ENCODE measurements around the gene TECTB.
A peak's percentile ranks its signal among the peaks of the same experiment; 100 is the strongest.

The TECTB gene

DNA sequence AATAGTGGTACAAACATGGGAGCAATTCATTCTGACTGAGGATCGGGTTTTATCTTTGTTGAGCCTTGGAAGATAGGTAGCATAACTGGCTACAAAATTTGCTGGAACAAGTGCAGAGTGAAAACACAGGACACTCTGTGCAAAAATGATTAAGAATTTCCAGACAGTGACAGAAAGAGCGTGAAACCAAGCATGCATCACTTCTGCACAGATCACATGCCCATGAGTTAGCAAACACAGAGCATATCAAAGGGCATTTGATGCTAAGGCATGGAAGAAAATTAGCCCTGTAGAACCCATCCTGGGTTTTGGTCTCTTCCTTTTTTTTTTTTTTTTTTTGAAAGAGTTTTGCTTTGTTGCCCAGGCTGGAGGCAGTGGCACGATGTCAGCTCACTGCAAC, 28.3 kb downstream of the TECTB start:
- no peak for DNase-seq

GRCh38 chr10:112313234-112313633, 30.0 kb downstream of the TECTB start:
- DNase-seq, result no peak

DNA sequence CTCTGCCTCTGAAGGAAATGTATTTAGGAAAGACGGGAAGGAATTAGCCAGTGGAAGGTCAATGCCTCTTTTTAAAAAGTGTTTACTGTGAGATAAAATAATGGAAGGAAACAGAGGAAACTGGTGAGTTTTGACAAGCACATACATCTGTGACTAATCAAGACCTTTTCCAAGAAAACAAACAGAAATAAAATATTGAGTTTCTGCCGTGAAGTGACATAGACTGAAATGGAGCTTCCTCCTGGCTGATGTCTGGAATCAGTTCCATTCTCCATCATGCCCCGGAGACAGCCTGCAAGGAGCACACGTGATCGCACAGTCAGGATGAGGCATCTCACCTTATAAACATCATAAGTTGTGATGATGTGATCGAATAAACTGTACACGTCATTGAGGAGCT, 30.7 kb downstream of the TECTB start:
- DNase-seq, result no peak

- peak; percentile 88 for DNase-seq
Measured at GRCh38 chr10:112314822-112315474, 31.7 kb downstream of the TECTB start.

DNA sequence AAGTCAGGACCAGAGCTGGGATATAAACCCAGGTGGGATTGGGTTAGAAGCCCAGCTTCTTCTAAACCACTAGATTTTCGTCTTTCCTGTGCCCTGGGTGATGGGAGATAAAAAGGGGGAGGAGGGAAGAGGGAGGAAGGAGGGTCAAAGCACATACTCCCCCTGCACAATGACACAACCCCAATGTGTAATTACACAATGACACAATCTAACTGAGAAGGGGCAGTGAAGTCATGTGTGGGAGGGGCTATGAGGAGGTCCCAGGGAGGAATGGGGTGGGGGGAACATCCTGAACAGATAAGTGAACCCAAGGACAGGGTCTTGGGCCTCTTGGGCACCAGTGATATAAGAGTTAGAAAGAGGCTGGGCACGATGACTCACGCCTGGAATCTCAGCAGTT, 44.5 kb downstream of the TECTB start:
- peak; percentile 3 for DNase-seq

DNA sequence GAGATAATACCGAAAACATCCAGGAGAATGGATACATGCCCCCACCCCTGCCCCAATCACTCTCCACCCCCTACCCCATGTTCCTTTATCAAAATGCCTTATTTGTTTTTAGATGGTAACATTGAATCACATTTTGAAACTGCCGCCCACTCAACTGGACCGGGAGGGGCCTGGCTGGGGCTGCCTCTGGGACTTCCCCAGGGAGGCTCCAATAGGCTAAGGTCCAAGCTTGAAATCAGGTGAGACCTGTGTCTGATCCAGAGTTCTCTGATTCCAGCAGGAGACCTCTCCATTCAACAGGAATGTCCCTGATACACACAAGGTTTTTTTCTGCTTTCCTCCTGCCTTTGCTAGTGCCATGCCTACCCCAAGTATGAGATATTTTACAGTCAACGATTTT, 47.0 kb downstream of the TECTB start:
- DNase-seq, result peak; percentile 25

DNA sequence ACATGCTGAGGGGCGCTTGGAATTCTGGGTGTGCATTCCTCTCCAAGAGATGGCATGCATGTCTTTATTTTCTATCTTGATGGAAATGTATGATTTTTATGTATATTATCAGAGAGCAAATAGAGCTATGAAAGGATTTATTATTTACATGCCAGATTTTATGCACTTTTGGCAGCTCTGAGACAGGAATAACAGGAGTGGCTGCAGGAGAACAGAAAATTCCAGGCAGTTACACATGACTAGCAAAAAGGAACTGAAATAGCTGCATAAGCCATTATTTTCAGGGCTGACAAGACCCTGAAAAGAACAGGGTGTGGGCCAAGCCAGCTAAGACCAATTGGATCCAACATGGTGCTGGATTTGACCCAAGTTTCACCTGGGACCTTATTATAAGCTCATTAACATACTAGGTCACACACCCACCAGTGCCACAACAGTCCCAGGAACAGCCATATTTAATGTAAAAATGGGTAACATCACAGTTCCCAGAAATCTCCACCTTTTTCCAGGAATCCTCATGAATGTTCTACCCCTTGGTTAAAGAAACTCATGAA, 47.5 kb downstream of the TECTB start:
- no peak for DNase-seq

GRCh38 chr10:112332022-112332421, 48.8 kb downstream of the TECTB start:
- no peak for DNase-seq

- DNase-seq, result no peak
Measured at GRCh38 chr10:112332509-112333228, 49.5 kb downstream of the TECTB start.

- no peak for DNase-seq
Measured at GRCh38 chr10:112333452-112333851, 50.3 kb downstream of the TECTB start.

GRCh38 chr10:112335111-112335867, 52.1 kb downstream of the TECTB start:
- DNase-seq, result peak; percentile 7

DNA sequence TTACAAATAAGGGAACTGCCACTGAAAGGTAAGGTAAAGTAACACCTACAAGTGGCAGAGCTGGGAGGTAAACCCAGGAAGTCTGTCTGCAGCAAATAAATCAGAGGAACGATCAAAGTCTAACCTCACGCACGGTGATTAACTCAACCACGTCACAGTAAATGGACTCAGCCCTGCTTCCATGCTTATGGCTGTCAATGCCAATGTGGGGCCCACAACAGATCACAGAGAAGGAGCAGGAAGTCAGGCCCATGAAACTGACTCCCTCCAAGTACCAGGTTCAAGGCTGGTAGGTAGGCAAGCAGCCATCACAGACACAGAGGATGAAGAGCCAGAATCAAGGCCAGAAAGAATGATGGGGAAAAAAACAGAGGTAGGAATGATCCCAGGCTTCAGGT, 52.7 kb downstream of the TECTB start:
- no peak for DNase-seq

- no peak for DNase-seq
Measured at GRCh38 chr10:112336556-112337201, 53.5 kb downstream of the TECTB start.

GRCh38 chr10:112338957-112339356, 55.8 kb downstream of the TECTB start:
- DNase-seq, result no peak

DNA sequence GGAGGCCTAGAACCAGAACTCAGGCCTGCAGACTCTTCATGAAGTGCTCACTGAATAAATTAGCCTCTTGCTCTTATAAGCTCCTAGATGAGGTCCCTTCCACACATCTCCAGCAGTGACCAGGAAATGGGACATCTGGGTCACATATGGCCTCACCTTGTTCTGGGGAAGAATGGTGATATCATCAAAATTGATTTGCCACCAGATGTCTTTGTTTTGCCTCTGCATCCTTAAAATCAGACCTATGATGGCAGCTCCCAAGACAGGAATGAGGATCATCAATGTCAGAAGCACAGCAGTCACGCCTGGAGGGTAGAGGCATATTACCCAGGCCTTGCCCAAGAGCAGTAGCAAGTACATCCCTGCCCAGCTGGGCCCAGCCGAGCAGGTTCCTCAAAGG, 57.4 kb downstream of the TECTB start:
- no peak for DNase-seq

DNA sequence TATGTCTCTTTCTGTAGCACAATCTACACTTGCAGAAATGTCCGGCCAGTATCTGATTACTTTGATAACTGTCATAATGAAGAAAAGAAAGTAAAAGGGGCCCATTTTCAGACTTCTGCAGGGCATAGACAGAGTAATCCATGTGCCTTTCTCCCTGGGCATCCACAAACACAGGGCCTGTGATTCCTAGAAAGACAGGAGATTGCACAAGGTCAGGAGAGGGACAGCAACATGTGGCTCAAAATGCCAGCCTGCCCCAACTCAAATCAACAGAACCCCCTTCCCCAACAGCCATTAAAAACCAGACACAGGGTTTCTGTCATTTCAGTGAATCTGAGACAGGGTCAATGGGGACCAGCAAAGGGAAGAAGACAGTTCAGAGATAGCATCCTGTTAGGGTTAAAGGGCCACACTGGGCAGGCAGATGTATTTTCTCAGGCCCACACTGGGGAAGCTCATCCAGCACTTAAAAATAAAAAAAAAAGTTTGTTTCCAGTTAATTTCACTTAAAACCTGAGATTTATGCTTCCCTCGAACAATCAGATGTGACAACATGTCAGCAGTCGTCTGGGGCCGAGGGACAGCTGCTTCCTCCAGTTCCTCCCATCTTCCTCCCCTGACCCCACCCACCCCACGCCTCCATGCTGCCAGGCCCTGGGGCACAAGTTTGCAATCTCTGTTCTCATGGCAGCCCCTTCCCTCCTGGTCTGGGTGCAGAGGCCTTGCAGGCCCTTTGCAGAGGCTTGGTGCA, 60.0 kb downstream of the TECTB start:
- no peak for DNase-seq

- no peak for DNase-seq
Measured at GRCh38 chr10:112344261-112344660, 61.1 kb downstream of the TECTB start.

DNA sequence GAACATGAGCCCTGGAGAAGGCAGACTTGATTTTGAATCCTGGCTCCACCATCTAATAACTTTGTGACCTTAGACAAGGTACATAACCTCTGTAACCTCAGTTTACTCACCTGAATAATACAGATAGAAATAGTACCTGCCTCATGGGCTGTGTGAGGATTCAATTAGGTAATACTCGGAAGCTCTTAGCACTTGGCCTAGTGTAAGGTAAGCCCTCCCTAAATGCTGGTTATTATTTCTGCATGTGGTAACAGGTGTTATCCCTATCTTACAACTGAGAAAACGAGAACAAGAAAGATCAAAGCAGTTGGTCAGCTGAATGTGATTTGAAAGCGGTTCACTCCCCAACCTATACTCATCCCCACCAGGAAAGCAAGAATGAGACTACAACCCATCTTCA, 62.0 kb downstream of the TECTB start:
- DNase-seq, result no peak

- DNase-seq, result no peak
Measured at GRCh38 chr10:112345743-112346142, 62.5 kb downstream of the TECTB start.

- DNase-seq, result no peak
Measured at GRCh38 chr10:112346774-112347173, 63.6 kb downstream of the TECTB start.

DNA sequence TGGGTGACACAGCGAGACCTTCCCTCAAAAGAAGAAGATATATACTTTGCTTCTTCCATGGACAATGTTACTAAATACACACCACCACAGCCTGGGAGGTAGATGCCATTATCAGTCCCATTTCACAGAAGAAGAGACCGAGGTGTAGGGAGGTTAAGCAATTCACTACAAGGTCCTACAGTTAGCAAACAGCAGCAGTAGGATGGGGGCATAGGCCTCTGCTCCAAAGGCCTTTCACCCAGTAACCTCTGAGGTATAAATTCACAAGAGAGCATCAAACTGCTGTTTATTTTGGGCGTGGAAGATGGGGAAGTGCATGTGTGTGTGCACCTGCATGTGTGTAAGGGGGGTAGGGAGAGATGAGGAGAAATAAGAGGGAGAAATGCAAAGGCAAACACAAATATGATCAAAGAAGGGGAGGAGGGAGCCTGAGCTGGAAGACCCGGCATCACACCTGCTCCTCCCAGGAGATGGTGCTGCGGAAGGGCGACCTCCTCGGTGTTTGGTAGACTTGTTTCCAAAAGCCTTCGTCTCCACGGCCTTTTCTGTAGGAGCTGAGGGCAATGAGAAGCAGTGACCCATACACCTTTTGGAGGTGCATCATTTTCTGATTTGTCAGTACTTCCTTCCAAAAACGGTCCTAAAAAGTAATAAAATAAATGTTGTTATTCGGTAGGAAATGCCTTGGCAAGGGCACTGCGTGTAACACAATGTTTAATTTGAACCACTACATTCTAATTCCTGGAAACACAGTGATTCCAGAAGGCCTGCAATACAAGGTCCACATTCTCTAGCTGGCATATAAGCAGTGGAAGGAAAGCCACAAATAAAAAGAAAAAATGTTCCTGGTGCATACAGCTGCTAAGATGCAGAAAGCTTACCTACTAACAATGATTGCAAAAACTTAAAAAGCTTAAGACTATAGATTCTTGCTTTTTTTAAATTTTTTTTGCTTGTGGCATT, 64.8 kb downstream of the TECTB start:
- no peak for DNase-seq
